Fibroblast of lung (primary cell): Measurements from ENCODE around the gene IGSF9B. TPM values are rescaled to one million over a fixed set of nuclear protein-coding genes. Genes with fewer than 3 reads are reported as not detected.

Experiments used
- DNase-seq, 2 donors: peaks; one replicate each; pipeline versions ENCODE4 v3.0.0 to v3.0.0-alpha.2; 2010; ENCODE audit warnings: low read depth in 2 of 2
- H2AFZ ChIP-seq: 2 replicates; pipeline ENCODE4 v1.5.1; 2012; ENCODE audit warnings: low read length, control low read depth, inconsistent platforms
- H3K27ac ChIP-seq: 2 replicates; pipeline ENCODE4 v1.5.1; 2011; ENCODE audit warnings: low read length, control low read depth; ENCODE audit not compliant: insufficient read depth
- H3K27me3 ChIP-seq: 2 replicates; pipeline ENCODE4 v1.5.1; 2011; ENCODE audit warnings: mild to moderate bottlenecking, low read length; ENCODE audit not compliant: control insufficient read depth, insufficient read depth
- H3K36me3 ChIP-seq: 2 replicates; pipeline ENCODE4 v1.5.1; 2011; ENCODE audit warnings: low read length; ENCODE audit not compliant: control insufficient read depth, insufficient read depth
- H3K4me1 ChIP-seq: 2 replicates; pipeline ENCODE4 v1.5.1; 2011; ENCODE audit warnings: low read length; ENCODE audit not compliant: control insufficient read depth, insufficient read depth; ENCODE audit errors: extremely low read depth
- H3K4me2 ChIP-seq: 2 replicates; pipeline ENCODE4 v1.5.1; 2011; ENCODE audit warnings: low read length, control low read depth; ENCODE audit not compliant: insufficient read depth; ENCODE audit errors: extremely low read depth
- H3K4me3 ChIP-seq, 4 experiments: fragments of 200-600 bp in 1 of 4; sonication (generic) in 1 of 4; replicated peaks in 1 of 4; 2 replicates each; pipeline ENCODE4 v1.5.1; 2011 to 2016; ENCODE audit warnings: low read length in 4 of 4, low read depth in 3 of 4, mild to moderate bottlenecking in 3 of 4, control low read depth in 2 of 4, inconsistent platforms in 1 of 4, mixed read lengths in 1 of 4; ENCODE audit not compliant: insufficient read depth in 1 of 4; ENCODE audit errors: control extremely low read depth in 1 of 4
- H3K79me2 ChIP-seq: 2 replicates; pipeline ENCODE4 v1.5.1; 2012; ENCODE audit warnings: mild to moderate bottlenecking, low read length, inconsistent platforms; ENCODE audit not compliant: control insufficient read depth, insufficient read depth
- H3K9ac ChIP-seq: 2 replicates; pipeline ENCODE4 v1.5.1; 2011; ENCODE audit warnings: mild to moderate bottlenecking, low read length, control low read depth; ENCODE audit not compliant: insufficient read depth
- H3K9me3 ChIP-seq: 2 replicates; pipeline ENCODE4 v1.5.1; 2012; ENCODE audit warnings: low read depth, low read length; ENCODE audit not compliant: control insufficient read depth, insufficient read depth
- H4K20me1 ChIP-seq: 2 replicates; pipeline ENCODE4 v1.5.1; 2011; ENCODE audit warnings: low read length; ENCODE audit not compliant: control insufficient read depth, insufficient read depth; ENCODE audit errors: extremely low read depth
- EZH2 ChIP-seq: IDR thresholded peaks from 2 replicates; pipeline ENCODE4 v1.5.1; 2012; ENCODE audit warnings: low read length, control low read depth, mild to moderate bottlenecking; ENCODE audit errors: missing control alignments
- polyA plus RNA-seq, 2 donors: library from polyadenylated mRNA; depleted of rRNA in 1 of 2; stranded (reverse) in 1 of 2; unstranded in 1 of 2; fragments of >200 nt; gene quantifications; 2 replicates each; pipeline ENCODE4 v1.2.1, GENCODE V29; 2011 to 2012; ENCODE audit warnings: missing spikeins in 1 of 2
- total RNA-seq: library from RNA; depleted of rRNA; stranded (reverse); fragments of >200 nt; gene quantifications from 2 replicates; pipeline ENCODE4 v1.2.1, GENCODE V29; 2014
- TF ChIP-seq, protein P1 (sequence below), 2 donors: IDR thresholded peaks in 1 of 2; conservative IDR thresholded peaks in 1 of 2; 1 replicate in 1 of 2; 2 replicates in 1 of 2; pipeline ENCODE4 v1.5.1; 2011 to 2012; ENCODE audit warnings: low read length in 2 of 2, control low read depth in 1 of 2, inconsistent platforms in 1 of 2, low read depth in 1 of 2, mild to moderate bottlenecking in 1 of 2

IGSF9B gene
- total and polyA plus RNA-seq, 2 donors (not counting 1 experiment from before 2014, with no cell fraction given): under 0.01 TPM; not detected in 1

DNA sequence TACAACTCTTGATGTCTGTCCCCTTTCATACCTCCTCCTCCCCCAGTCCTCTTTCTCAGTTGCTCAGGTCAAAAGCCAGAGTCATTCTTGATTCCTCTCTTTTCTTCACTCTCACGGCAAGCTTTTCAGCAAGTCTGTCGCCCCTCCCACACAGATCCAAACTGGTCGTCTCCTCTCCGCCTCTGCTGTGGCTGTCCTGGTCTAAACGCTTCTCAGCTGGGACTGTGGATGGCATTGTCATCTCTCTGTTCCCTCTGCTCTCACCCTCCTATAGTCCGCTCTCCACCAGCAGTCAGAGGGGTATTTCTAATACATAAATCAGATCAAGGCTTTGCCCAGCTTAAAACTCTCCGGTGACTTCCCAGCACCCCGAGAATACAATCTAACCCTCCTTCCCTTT lies 64.6 kb downstream of the IGSF9B start:
- H4K20me1 ChIP-seq: no peaks in the 10 kb centered on the region
- H3K9ac ChIP-seq: no peak overlapping the region
- H3K4me1 ChIP-seq: no peaks in the 10 kb centered on the region
- H3K36me3 ChIP-seq: no peaks in the 10 kb centered on the region
- no peak for DNase-seq
- no peak overlapping the region for H2AFZ ChIP-seq
- H3K79me2 ChIP-seq: no peaks in the 10 kb centered on the region
- H3K27ac ChIP-seq: no peak overlapping the region
- no peak overlapping the region for H3K4me3 ChIP-seq
- TF ChIP-seq EZH2: no peak
- TF ChIP-seq, protein P1, sequence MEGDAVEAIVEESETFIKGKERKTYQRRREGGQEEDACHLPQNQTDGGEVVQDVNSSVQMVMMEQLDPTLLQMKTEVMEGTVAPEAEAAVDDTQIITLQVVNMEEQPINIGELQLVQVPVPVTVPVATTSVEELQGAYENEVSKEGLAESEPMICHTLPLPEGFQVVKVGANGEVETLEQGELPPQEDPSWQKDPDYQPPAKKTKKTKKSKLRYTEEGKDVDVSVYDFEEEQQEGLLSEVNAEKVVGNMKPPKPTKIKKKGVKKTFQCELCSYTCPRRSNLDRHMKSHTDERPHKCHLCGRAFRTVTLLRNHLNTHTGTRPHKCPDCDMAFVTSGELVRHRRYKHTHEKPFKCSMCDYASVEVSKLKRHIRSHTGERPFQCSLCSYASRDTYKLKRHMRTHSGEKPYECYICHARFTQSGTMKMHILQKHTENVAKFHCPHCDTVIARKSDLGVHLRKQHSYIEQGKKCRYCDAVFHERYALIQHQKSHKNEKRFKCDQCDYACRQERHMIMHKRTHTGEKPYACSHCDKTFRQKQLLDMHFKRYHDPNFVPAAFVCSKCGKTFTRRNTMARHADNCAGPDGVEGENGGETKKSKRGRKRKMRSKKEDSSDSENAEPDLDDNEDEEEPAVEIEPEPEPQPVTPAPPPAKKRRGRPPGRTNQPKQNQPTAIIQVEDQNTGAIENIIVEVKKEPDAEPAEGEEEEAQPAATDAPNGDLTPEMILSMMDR (conservative IDR thresholded peaks at IDR 0.05 in 1 of 2, IDR thresholded peaks at IDR 0.05 in 1 of 2; ENCODE audit: low read depth in 1 of 2, low read length in 2 of 2): no peak
- no peaks in the 10 kb centered on the region for H3K27me3 ChIP-seq
- H3K4me2 ChIP-seq: no peak overlapping the region
- H3K9me3 ChIP-seq: no peaks in the 10 kb centered on the region

DNA sequence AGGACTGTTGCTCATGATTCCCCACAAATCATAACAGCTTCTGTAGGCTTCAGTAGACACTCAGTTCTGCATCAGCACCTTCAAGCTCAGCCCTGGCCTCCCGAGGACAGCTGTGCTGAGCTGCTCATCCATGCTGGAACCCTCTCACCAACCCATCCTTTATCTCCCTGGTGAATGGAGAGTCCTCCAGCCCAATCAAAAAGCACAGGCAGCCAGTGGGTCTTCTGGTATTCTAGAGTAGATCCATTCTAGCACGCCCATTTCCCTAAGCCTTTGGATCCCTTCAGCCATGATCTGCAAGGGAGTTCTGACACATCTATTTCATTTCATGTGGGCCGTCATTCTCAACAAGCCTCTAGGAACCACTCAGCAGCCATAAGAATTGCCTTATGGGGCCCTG lies 66.9 kb downstream of the IGSF9B start:
- Histone ChIP-seq H2AFZ (no peak overlapping the region), H3K4me3 (no peak overlapping the region), H3K36me3 (no peaks in the 10 kb centered on the region), H3K9ac (no peak overlapping the region), H3K79me2 (no peaks in the 10 kb centered on the region), H4K20me1 (no peaks in the 10 kb centered on the region), H3K4me1 (no peaks in the 10 kb centered on the region), H3K27ac (no peak overlapping the region), H3K4me2 (no peak overlapping the region), H3K9me3 (no peaks in the 10 kb centered on the region), H3K27me3 (no peaks in the 10 kb centered on the region)
- DNase-seq: no peak
- TF ChIP-seq EZH2: no peak
- TF ChIP-seq, protein P1 (conservative IDR thresholded peaks at IDR 0.05 in 1 of 2, IDR thresholded peaks at IDR 0.05 in 1 of 2; ENCODE audit: low read depth in 1 of 2, low read length in 2 of 2): no peak

DNA sequence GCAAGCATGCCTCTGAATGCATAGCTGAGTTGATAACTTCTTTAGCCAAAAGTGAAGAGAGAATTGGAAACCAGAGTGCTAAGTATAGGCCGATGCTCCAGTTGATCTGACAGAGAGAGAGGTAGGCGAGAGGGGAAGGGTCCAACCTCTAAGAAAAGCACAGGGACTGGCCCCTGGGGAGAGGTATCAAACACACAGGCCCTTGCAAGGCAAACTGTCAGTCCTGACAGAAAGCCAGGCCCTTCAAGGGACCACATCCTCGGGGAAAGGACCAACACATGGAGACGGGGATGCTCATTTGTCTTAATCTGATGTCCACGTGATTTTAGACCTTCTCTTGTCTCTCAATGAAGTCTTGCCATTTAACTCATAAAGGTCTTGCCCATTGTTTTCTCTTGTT lies 67.6 kb downstream of the IGSF9B start:
- H3K9ac ChIP-seq: no peak overlapping the region
- H3K9me3 ChIP-seq: no peaks in the 10 kb centered on the region
- H3K4me3 ChIP-seq: no peak overlapping the region
- DNase-seq: no peak
- no peaks in the 10 kb centered on the region for H3K79me2 ChIP-seq
- no peaks in the 10 kb centered on the region for H3K4me1 ChIP-seq
- H3K27ac ChIP-seq: no peak overlapping the region
- H3K27me3 ChIP-seq: no peaks in the 10 kb centered on the region
- H3K4me2 ChIP-seq: no peak overlapping the region
- H2AFZ ChIP-seq: no peak overlapping the region
- no peaks in the 10 kb centered on the region for H3K36me3 ChIP-seq
- TF ChIP-seq, protein P1 (conservative IDR thresholded peaks at IDR 0.05 in 1 of 2, IDR thresholded peaks at IDR 0.05 in 1 of 2; ENCODE audit: low read depth in 1 of 2, low read length in 2 of 2): no peak
- TF ChIP-seq EZH2: no peak
- H4K20me1 ChIP-seq: no peaks in the 10 kb centered on the region
